ENCODE measurements around the gene CCDC93.

DNA sequence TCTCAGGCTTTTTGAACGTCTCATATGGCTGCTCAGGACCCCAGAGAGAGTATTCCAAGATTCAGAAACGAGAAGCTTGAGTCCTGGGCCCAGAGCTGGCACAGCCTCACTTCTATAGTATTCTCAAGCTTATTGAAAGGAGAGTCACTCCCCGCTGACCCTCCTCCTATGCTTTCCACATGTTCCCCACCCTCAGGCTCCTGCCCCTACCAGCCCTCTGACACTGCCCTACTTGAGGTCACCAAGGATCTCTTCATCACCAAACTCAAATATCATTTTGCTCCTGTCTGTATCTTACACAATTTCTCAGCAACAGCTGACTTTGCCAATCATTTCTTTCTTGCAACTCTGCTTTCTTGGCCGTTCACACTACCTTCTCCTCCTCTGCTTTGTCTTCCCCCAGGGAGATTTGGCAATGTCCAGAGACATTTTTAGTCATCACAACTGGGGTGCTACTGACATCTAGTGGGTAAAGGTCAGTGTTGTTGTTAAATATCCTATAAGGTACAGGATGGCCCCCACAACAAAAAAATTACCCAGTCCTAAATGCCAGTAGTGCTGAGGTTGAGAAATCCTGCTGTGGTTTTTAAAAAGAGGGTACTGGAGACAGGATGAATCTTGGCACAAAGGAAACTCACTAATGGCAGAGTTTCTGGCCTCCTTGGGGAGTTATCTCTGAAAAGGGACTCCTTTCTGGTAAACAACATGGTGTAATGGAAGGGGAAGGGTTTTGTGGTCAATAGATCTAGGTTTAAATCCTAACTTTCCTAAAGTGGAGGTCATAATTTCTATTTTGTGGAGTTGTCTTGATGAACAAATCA, 47.5 kb upstream of the CCDC93 start:
- TF ChIP-seq POLR2A (IDR thresholded peaks at IDR 0.05): no peak
- peak in 1 of 3 experiments; percentile 8 for TF ChIP-seq CTCF (IDR thresholded peaks at IDR 0.05)

Measured in vagina (tissue), 2 donors.